Activated T-helper 1 cell treated with Interleukin-2 at 50 U/mL for 16 hours (primary cell): ENCODE data around the gene GRPEL1.
A peak's percentile ranks its signal among the peaks of the same experiment; 100 is the strongest.

ENCODE experiments used
- DNase-seq: peaks from one replicate; pipeline ENCODE4 v3.0.0-alpha.2; 2020; ENCODE audit warnings: low read depth

The GRPEL1 gene

DNA sequence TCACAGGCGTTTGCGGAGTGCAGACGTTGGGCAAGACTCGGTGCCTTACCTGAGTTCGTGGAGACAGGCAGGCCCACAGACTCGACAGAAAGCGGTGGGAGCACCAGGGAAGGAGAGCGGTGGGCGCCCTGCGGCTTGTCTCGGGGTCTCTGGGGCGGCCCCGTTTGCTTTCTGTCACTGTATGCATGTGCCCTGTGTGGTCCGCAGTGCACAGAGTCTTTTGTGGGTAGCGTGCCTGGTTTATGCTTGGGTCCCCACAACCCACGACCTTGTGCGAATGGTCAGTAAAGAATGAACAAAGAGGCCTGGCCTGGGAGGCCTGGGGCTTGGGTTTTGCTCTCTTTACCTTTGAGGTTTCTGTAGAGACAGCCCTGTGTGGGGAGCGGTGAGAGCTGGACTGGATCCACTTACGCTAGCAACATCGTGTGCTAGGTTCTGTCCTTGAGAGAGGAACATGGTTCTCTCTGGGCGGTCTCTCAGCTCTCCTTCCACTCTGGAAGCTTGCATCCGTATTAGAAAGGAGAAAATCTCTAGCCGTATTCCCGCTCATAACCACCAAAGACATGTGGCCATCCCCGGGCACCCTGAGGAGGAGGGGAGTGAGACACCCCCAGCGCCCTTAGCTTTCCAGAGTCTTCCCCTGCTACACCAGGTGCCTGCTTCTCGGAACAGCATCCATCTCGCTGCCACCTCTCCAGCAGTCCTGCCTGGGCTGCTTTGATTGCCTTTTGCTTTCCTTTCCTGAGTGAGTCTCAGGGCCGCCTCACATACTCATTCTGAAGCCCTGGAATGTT, 23.5 kb downstream of the GRPEL1 start:
- no peak for DNase-seq

- DNase-seq: peak; percentile 91
These were observed 24.4 kb downstream of the GRPEL1 start, which contains the start of gene TADA2B for GRCh38 chr4:7043284-7044136. TADA2B (plus strand) TSS chr4:7043372; CDS start chr4:7043580, 208 bp downstream.

DNA sequence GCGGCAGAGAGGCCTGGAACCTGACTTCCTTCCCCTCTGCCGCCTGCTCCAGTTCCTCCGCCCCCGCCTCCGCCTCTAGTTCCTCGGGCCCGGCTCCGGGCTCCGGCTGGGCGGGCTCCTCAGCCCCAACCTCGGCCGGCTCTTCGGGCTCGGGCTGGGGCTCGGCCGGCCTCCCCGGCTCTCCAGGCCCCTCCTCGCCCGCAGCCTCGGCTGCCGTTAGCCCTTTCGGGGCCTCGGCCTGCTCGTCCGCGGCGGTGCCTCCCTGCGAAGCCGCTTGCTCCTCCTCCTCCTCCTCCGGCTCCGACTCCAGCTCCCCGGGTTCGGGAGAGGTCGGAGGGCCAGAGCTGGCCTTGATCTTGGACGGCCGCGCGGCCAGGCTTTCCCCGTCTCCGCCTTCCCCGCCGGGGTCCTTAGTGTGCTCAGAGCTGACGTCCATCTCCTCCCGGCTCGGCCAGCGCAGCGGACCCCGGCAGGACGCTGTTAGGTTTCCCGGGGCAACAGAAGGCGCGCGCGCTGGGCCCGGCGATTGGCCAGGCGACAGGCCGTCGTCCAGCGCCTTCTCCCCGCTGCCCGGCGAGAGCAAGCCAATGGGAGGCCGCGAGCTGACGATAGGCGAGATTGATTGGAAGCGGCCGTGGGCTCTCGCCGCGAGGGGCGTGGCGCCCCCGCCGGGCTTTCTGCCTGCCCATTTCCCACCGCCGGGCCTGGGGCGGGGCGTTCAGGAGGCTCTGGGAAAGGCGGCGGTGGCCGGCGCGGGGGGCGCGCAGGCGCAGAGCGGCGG, 25.2 kb downstream of the GRPEL1 start:
- no peak for DNase-seq

DNA sequence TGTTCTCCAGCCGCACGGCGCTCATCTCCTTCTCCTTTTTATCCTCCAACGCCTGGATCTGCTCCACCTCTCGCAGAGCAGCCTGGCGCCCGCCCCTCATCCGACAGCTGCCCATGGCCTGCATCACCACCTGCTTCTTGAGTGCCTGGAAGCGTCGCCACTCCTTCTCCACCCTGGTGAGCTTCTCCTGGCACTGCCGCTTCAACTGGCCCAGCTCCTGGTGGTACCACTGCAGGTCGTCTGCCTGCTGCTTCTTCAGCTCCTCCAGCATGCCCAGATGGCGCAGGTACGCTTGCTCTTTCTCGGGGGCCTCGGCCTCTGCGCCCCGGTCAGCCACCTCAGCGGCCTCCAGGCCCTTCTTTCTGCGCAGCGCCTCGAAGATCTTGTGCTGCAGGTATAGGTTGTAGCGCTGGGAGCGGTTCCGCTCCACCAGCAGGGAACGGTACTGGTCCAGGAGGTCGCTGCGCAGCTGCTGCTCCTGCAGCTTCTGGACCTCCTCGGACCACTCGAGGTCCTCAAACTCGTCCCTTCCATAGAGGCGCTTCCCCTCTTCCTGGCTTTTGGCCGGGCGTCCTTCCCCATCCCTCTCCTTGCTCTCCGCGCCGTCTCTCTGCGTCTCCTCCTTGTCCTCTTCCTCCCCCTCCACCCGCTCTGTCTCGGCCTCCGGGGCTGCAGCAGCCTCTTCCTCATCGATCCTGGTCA, 25.9 kb downstream of the GRPEL1 start:
- peak; percentile 6 for DNase-seq

GRCh38 chr4:7041246-7041645, 26.6 kb downstream of the GRPEL1 start:
- no peak for DNase-seq

GRCh38 chr4:7040765-7041164, 27.1 kb downstream of the GRPEL1 start:
- no peak for DNase-seq

- no peak for DNase-seq
These were observed 30.4 kb downstream of the GRPEL1 start for GRCh38 chr4:7037425-7037824.

DNA sequence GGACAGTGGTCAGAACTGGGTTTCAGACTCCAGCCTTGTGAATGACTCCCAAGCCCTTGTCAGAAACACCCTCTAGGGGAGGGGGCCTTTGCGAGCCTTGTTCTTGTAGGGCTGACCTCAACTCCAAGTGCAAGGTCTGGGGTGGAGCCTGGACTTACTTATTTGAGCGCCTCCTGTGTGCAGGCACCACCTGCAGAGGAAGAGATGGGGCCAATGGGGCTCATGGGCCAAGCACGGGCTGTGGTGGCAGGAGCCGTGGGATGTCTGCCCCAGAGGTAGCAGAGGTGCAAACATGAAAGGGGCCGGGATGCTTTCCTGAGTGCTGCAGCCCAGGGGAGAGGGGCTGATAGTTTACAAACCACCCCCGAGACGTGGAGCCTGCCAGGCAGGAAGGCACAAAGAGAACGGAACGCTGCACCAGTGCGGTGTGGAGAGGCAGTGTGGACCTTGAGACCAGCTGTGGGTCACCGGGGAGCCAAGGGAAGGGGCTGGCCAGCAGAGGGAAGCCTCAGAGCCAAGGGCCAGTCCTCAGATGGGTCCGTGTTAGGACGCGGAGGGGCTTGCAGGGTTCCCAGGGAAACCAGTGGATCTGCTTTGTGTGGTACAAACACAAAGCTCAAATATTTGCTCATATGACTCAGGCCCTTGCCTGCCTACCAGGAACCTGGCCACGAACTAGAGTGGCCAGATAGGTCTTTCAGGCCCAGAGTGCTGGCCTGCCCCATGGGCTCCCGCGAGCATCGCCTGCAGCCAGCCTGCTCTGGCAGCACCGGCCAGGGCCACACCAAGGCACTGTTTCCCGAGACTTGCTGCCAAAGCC, 33.4 kb downstream of the GRPEL1 start:
- no peak for DNase-seq

GRCh38 chr4:7032596-7032995, 35.3 kb downstream of the GRPEL1 start:
- no peak for DNase-seq

GRCh38 chr4:7031558-7032449, 36.1 kb downstream of the GRPEL1 start:
- DNase-seq: no peak

GRCh38 chr4:7030856-7031255, 37.0 kb downstream of the GRPEL1 start:
- no peak for DNase-seq

DNA sequence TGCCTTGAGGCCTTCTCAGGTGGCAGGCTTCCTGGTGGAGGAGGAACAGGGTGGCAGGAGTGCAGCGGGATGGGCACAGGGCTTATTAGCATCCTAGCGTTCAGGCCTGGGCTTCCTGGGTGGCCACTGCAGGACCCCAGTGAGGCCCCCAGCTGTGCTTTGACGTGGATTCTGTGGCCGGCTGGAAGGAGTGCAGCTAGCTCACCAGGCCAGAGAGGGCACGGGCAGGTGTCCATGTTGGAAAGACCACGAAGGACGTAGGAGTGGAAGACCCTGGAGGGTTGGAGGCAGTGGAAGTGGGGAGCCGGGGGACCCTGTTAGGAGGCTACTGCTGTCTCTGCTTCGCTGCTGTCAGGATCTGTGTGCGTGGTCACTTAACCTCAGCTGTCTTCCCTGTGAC, 37.9 kb downstream of the GRPEL1 start:
- DNase-seq: no peak

GRCh38 chr4:7029212-7029611, 38.7 kb downstream of the GRPEL1 start:
- no peak for DNase-seq

GRCh38 chr4:7027913-7028312, 40.0 kb downstream of the GRPEL1 start:
- no peak for DNase-seq

GRCh38 chr4:7027284-7027683, 40.6 kb downstream of the GRPEL1 start:
- DNase-seq: no peak

DNA sequence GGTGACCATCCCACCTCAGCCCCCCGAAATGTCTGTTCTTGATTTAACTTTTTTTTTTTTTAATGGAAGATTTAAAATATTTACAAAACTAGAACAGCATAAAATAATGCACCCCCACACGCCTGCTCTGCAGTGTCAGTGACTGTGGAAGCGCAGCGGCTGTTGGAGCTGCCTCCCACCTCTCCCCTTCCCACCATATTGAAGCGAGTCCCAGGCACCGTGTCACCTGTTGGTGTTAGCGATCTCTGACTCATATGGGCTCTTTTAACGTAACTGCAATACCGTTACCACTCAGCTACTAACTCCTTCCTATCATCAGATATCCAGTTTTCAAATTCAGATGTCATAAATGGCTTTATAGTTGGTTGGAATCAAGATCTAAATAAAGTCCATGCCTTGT, 41.8 kb downstream of the GRPEL1 start:
- DNase-seq: no peak

- no peak for DNase-seq
These were observed 42.7 kb downstream of the GRPEL1 start for GRCh38 chr4:7025040-7025602.

DNA sequence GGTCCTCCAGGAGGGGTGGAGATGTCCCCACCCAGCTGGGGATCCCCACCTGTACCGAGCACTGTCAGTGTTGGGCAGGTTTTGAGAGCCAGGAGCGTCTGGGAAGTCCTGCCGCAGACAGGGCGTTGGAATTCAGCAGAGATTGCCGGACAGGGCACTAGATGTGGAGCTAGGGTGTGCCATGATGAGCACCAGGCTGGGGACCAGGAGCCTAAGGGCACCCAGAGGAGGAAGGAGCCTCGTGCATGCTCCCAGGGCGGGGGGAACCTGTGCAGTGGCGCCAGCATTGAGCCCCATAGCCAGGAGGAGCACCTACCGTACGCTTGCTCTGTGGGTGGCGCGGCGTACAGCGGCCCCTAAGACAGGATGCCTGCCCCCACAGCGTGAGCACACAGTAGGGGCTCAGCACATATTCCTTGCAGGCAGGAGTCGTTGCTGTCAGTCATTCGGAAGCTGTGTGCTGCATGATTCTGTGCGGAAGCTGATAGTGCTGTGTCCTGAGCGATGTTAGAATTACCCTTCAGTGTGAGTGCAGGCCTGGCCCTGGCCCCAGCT, 43.5 kb downstream of the GRPEL1 start:
- DNase-seq: no peak

DNA sequence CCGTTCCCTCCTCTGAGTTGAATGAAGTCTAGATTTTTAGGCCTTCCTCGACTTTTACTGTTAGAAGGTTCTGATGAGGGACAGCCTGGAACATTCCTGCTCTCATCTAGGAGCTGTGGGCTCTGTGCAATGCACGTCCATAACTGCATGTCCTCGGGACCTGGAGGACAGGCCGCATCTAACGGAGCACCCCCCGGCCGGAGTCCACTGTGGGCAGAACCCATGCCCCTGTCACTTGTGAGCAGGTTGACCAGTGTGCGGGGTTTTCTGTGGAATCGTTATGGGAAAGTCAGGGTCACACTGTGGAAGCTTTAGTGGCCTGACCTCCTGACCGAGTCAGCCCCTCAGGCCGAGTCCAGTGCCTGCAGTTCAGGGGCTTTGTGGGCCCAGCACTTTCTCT, 44.0 kb downstream of the GRPEL1 start:
- no peak for DNase-seq
